Astrocyte (in vitro differentiated cells and primary cell): ENCODE data around the gene ACOT11.

Experiments
- EZH2 ChIP-seq: IDR thresholded peaks from 2 replicates; pipeline ENCODE4 v1.6.1; 2012; ENCODE audit warnings: mild to moderate bottlenecking, low read length, inconsistent platforms; ENCODE audit not compliant: insufficient read depth
- TF ChIP-seq, protein P1 (sequence below): IDR thresholded peaks from 2 replicates; pipeline ENCODE4 v1.5.1; 2011; ENCODE audit warnings: low read depth, mild to moderate bottlenecking, inconsistent platforms, low read length, moderate library complexity; ENCODE audit not compliant: insufficient read depth

DNA sequence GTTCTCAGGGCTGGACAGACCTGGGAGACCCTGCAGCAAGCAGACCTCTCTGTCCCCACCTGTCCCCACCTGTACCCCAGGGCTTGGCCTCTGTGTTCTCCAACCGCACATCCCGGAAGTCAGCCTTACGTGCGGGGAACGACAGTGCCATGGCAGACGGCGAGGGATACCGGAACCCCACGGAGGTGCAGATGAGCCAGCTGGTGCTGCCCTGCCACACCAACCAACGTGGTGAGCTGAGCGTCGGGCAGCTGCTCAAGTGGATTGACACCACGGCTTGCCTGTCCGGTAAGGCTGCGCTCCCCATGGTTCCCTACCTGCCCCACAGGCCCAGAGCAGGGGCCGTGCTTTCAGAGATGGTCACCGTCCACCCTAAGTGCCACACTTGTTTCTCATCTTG is 36.5 kb downstream of the ACOT11 start:
- TF ChIP-seq, protein P1, sequence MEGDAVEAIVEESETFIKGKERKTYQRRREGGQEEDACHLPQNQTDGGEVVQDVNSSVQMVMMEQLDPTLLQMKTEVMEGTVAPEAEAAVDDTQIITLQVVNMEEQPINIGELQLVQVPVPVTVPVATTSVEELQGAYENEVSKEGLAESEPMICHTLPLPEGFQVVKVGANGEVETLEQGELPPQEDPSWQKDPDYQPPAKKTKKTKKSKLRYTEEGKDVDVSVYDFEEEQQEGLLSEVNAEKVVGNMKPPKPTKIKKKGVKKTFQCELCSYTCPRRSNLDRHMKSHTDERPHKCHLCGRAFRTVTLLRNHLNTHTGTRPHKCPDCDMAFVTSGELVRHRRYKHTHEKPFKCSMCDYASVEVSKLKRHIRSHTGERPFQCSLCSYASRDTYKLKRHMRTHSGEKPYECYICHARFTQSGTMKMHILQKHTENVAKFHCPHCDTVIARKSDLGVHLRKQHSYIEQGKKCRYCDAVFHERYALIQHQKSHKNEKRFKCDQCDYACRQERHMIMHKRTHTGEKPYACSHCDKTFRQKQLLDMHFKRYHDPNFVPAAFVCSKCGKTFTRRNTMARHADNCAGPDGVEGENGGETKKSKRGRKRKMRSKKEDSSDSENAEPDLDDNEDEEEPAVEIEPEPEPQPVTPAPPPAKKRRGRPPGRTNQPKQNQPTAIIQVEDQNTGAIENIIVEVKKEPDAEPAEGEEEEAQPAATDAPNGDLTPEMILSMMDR, result no peak
- TF ChIP-seq EZH2, result no peak
